Measurements from ENCODE around the gene NOL12.
"Not testable (repeated sequence)": the region's sequence is repeated elsewhere in the genome, so short reads cannot be mapped to it uniquely, and the experiment has no call there.

NOL12 gene

GRCh38 chr22:37678372-37678771 lies 7.8 kb upstream of the NOL12 start:
- in situ Hi-C loops (cut with HindIII; ENCODE audit: low sequenced_read_pairs): no loop called here

DNA sequence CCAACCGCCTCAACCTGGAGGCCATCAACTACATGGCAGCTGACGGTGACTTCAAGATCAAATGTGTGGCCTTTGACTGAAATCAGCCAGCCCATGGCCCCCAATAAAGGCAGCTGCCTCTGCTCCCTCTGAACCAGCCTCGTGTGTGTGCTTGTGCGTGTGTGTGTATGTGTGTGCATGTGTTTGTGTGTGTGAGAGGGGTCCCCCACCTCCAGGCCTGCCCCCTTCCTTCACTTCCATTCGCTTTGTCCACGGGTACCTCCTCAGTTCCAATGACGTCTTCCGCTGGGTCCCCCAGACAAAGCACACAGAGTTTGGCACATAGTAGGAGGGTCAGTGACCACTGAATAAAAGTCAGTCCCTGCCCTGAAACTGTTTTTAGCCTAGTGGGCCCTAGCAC lies 6.5 kb upstream of the NOL12 start:
- in situ Hi-C loops (cut with HindIII; ENCODE audit: low sequenced_read_pairs): no loop called here

DNA sequence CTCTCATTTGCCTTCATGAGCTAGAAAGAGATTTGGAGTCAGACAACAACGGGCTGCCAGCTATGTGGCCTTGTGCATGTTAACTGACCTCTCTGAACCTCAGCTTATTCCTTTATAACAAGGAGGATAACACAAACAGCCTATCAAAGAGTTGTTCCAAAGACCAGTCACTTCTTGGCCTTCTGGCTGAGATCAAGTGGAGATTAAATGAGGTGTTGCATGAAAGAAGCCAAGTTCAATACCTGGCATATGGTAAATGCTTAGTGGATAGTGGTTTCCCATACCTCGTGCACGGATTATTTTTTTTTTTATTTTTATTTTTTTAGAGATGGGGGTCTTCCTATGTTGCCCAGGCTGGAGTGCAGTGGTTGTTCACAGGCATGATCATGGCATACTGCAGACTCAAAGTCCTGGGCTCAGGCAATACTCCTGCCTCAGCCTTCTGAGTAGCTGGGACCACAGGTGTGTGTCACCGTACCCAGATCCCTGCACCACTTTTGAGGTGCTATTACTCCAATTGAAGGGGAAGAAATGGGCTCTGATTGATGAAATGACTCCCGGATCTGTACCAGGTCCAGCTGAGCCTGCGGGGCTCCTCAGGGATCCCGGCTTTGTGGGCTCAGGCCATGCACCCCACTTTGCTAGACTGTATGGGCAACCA lies 5.8 kb upstream of the NOL12 start:
- in situ Hi-C loops (cut with HindIII; ENCODE audit: low sequenced_read_pairs): no loop called here

GRCh38 chr22:37681001-37681424 lies 5.1 kb upstream of the NOL12 start:
- in situ Hi-C loops (cut with HindIII; ENCODE audit: low sequenced_read_pairs): no loop called here

GRCh38 chr22:37681556-37682049 lies 4.5 kb upstream of the NOL12 start:
- in situ Hi-C loops (cut with HindIII; ENCODE audit: low sequenced_read_pairs): no loop called here

DNA sequence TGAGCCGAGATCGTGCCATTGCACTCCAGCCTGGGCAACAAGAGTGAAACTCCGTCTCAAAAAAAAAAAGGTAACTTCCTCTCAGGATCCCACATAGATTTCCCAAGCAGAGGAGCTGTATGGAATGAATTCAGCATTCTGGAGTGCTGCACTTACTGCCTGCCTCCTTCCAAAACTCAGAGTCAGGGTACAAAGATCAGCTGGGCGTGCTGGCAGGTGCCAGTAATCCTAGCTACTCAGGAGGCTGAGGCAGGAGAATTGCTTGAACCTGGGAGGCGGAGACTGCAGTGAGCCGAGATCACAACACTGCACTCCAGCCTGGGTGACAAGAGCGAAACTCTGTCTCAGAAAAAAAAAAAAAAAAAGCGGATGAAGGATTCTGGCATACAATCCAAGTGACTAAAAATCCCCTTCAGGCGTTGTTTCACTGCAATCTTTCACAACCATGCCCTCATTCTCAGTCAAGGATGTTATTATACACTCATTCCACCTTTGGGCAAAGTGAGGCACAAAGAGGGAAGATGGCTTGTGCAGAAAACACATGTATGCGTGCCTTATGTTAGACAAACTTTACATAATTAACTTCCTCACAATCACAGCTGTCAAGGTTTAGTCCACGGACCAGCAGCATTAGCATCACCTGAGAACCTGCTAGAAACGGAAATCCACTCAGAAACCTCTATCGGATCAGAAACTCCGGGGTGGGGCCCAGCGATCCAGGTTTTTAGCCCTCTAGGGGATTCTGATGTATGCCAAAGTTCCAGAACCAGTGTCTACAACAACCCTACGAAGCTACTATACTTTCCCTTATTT lies 1.1 kb upstream of the NOL12 start:
- in situ Hi-C loops (cut with HindIII; ENCODE audit: low sequenced_read_pairs): no loop called here

DNA sequence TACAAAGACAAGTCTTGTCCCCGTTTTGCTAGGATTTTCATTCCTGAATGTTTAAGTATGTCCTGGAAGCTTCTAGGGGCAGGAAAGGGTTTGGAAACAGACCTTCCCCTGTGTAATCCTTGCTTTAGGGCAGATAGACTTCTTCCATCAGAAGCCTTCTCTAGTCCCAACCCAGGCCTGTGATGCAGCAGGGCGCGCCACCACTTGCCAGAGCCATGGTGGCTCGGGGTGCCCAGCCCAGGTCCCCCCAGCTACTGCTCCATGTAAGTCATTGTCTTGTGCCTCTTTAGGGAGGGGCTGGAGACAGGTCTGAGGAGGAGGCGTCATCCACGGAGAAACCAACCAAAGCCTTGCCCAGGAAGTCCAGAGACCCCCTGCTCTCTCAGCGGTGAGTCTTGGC lies 4.3 kb downstream of the NOL12 start:
- in situ Hi-C loops (cut with HindIII; ENCODE audit: low sequenced_read_pairs): no loop called here

DNA sequence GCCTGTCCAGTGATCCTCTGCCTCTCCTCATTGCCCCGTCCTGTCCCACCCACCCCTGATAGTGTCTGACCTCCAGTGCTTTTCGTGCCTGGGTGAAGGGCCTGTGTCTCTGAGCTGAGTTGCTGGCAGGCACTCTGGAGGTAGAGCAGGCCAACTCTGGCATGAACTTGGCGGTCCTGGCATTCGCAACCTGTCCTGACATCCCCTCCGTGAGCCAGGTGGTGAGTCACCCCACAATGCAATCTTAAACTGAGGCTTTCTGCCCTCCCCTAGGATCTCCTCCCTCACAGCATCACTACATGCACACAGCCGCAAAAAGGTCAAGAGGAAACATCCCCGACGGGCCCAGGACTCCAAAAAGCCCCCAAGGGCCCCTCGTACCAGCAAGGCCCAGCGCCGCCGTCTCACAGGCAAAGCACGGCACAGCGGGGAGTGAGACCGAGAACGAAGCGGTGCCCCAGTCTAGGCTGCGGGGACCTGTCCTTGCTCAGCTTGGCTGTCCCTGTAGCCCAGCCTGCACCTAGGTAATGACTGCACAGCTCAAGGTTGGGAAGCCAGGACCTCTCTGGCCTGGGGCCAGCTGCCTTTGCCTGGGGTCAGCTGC lies 4.9 kb downstream of the NOL12 start:
- in situ Hi-C loops (cut with HindIII; ENCODE audit: low sequenced_read_pairs): no loop called here

GRCh38 chr22:37692627-37693285 lies 6.6 kb downstream of the NOL12 start:
- in situ Hi-C loops (cut with HindIII; ENCODE audit: low sequenced_read_pairs): no loop called here

GRCh38 chr22:37694131-37694530 lies 8.0 kb downstream of the NOL12 start:
- in situ Hi-C loops (cut with HindIII; ENCODE audit: low sequenced_read_pairs): not testable (repeated sequence)

GRCh38 chr22:37696260-37696656 lies 10.1 kb downstream of the NOL12 start:
- in situ Hi-C loops (cut with HindIII; ENCODE audit: low sequenced_read_pairs): not testable (repeated sequence)

DNA sequence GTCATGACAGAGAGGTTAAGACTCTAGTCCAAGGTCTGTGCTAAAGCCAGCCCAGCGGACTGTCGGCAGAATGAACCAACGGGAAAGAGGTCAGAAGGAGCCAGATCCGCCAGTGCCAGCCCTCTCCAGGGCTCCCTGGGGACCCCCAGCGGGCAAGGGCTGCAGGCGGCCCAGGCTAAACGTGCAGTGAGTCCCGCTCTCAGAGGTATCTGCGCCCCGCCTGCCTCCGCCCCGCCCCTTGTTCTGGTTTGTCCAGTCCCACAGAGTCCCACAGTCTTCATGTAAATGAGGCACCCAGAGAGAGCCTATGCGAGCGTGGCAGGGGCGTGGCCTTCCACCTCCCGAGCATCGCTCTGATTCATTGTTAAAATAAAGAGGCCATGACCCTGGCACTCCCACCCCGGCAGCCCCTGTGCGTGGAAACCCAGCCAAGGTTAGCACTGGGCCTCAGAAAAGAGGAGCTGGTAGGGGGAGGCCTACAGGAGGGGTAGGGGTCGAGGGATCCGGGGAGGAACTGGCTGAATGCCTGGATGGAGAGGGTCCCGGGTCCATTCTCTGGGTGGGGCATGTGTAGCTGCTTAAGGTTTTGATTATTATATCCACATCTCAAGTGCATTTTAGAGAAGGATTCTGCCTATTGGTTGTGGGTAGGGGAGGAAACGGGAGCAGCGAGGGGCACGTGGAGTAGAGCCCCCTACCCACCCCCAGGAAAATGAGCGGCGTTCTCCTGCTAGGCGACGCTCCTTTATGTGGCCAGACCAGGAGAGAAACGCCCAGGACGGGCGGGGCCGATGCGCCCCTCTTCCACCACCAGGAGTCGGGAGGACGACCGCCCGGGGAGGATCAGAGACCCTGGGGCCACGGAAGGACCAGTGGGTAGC lies 10.8 kb downstream of the NOL12 start, which contains the start of gene TRIOBP:
TRIOBP (plus strand) TSS at position 392 of the 881 bp plus-strand sequence. CDS start 4,318 bp downstream, outside the sequence.
- in situ Hi-C loops (cut with HindIII; ENCODE audit: low sequenced_read_pairs): no loop called here

GRCh38 chr22:37697538-37697835 lies 11.3 kb downstream of the NOL12 start:
- in situ Hi-C loops (cut with HindIII; ENCODE audit: low sequenced_read_pairs): no loop called here

DNA sequence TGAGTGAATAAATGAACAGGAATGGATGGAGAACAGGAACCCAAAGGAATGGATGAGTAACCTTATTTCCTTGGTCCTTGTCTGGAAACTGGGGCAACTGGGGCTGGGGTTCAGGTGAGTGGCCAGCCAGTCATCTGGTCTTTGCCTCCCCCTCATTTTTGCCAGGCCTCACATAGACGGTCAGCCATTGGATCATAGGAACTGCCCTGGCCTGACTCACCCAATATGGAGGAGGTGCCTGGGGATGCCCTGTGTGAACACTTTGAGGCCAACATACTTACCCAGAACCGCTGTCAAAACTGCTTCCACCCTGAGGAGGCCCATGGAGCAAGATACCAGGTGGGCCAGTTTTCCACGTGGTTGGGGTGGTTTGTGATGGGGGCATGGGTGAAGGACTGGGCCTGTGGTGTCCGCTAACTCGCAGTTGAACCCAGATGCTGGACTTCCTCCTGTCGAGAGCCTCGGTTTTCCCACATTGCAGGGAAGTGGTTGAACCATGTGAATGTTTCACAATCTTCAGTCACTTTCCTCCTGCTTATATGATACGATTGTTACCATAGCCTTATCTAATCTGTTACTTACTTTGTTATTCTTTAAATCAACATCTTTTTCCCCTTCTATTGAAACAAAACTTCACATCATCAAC lies 15.1 kb downstream of the NOL12 start:
- in situ Hi-C loops (cut with HindIII; ENCODE audit: low sequenced_read_pairs): no loop called here

DNA sequence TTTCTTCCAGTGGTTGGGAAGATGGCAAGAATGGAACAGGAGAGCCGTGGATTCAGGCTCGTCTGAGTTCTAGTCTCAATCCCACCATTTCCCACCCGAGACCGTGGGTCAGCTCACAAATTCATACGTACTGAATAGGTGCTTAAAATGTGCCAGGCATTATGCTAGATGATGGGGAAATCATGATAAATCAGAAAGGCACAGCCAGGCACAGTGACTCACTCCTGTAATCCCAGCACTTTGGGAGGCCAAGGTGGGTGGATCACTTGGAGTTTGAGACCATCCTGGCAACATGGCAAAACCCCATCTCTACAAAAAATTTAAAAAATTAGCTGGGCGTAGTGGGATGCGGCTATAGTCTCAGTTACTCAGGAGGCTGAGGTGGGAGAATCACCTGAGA lies 17.8 kb downstream of the NOL12 start:
- in situ Hi-C loops (cut with HindIII; ENCODE audit: low sequenced_read_pairs): no loop called here

GRCh38 chr22:37704645-37705044 lies 18.5 kb downstream of the NOL12 start:
- in situ Hi-C loops (cut with HindIII; ENCODE audit: low sequenced_read_pairs): no loop called here

DNA sequence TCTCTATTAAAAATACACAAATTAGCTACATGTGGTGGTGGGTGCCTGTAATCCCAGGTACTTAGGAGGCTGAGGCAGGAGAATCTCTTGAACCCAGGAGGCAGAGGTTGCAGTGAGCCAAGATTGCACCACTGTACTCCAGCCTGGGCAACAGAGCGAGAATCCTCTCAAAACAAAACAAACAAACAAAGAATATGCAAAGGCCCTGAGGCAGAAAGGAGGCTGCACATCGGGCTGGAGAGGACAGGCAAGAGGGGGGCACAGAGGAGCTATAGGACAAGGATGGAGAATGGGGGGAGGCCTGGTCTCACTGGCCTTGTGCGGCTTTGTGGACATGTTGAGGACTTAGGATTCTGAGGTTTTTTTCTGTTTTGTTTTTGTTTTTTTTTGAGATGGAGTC lies 19.1 kb downstream of the NOL12 start:
- in situ Hi-C loops (cut with HindIII; ENCODE audit: low sequenced_read_pairs): no loop called here

GRCh38 chr22:37708580-37709444 lies 22.7 kb downstream of the NOL12 start:
- in situ Hi-C loops (cut with HindIII; ENCODE audit: low sequenced_read_pairs): no loop called here

- in situ Hi-C loops (cut with HindIII; ENCODE audit: low sequenced_read_pairs): no loop called here
Measured at GRCh38 chr22:37709445-37709765, 23.3 kb downstream of the NOL12 start.
